ENCODE data around the gene NEK10.
"Not testable (repeated sequence)": the region's sequence is repeated elsewhere in the genome, so short reads cannot be mapped to it uniquely, and the experiment has no call there.

NEK10 gene

GRCh38 chr3:27335571-27335970 lies 33.6 kb downstream of the NEK10 start:
- no peak for DNase-seq (ENCODE audit: low read depth)
- TF ChIP-seq, protein P1, sequence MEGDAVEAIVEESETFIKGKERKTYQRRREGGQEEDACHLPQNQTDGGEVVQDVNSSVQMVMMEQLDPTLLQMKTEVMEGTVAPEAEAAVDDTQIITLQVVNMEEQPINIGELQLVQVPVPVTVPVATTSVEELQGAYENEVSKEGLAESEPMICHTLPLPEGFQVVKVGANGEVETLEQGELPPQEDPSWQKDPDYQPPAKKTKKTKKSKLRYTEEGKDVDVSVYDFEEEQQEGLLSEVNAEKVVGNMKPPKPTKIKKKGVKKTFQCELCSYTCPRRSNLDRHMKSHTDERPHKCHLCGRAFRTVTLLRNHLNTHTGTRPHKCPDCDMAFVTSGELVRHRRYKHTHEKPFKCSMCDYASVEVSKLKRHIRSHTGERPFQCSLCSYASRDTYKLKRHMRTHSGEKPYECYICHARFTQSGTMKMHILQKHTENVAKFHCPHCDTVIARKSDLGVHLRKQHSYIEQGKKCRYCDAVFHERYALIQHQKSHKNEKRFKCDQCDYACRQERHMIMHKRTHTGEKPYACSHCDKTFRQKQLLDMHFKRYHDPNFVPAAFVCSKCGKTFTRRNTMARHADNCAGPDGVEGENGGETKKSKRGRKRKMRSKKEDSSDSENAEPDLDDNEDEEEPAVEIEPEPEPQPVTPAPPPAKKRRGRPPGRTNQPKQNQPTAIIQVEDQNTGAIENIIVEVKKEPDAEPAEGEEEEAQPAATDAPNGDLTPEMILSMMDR (conservative IDR thresholded peaks at IDR 0.05; ENCODE audit: low read depth, low read length), result no peak
- no peak overlapping the region for H3K4me3 ChIP-seq (ENCODE audit: low read length)

- no peak for DNase-seq (ENCODE audit: low read depth)
- no peak overlapping the region for H3K4me3 ChIP-seq (ENCODE audit: low read length)
These were observed 35.3 kb downstream of the NEK10 start for GRCh38 chr3:27333843-27334242.

DNA sequence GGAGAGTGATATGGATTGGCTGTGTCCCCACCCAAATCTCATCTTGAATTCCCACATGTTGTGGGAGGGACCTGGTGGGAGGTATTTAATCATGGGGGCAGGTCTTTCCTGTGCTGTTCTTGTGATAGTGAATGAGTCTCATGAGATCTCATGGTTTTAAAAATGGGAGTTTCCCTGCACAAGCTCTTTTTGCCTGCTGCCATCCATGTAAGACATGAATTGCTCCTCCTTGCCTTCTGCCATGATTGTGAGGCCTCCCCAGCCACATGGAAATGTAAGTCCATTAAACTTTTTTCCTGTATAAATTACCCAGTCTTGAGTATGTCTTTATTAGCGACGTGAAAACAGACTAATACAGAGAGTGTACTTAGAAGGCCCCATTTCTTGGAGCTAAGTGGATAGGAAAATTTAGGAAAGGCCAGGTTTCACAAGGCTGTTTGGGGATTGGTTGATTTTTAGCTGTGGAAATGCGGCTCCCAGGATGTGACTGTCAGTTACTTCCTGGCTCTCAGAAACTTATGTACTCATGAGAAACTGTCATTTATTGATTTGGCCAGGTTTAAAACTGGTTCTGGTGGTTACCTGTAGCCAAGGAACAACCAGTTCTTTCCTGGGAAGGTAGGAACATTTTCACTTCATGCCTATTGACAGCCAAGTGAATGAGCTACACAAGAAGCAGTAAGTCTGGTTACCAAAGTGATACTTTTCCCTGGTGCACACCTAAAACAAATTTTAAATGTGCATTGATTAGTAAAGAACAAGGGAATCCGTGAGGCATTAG lies 40.0 kb downstream of the NEK10 start:
- DNase-seq (ENCODE audit: low read depth); H3K4me3 ChIP-seq (ENCODE audit: low read length): not testable (repeated sequence)

More at GRCh38 chr3:27333843-27334242, 35.3 kb downstream of the NEK10 start:
- TF ChIP-seq, protein P1 (conservative IDR thresholded peaks at IDR 0.05; ENCODE audit: low read depth, low read length), result no peak

- peak; percentile 36 for DNase-seq (ENCODE audit: low read depth)
- no peak overlapping the region for H3K4me3 ChIP-seq (ENCODE audit: low read length)
- TF ChIP-seq, protein P1 (conservative IDR thresholded peaks at IDR 0.05; ENCODE audit: low read depth, low read length), result no peak
These were observed 42.3 kb downstream of the NEK10 start for GRCh38 chr3:27326629-27327545.

- no peak for DNase-seq (ENCODE audit: low read depth)
- TF ChIP-seq, protein P1 (conservative IDR thresholded peaks at IDR 0.05; ENCODE audit: low read depth, low read length), result no peak
- H3K4me3 ChIP-seq (ENCODE audit: low read length), result no peak overlapping the region
These were observed 43.0 kb downstream of the NEK10 start for GRCh38 chr3:27326202-27326601.

DNA sequence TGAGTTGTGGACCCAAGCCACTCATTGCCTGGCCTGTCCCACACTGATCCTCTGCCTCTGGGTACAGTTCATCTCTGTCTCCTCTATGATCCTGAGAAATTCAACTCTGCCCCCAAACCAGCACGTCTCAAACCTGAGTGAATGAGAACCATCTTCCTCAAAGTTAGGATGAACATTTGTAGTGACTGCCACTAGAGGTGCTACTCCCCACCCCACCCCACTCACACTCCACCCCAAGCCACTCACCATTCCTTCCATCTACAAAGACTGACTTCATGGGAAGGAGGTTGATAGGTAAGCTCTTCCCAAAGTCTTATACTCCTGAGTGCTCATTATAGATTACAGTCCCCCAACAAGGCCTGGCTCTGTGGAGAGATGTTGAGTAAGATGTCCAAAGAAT lies 43.8 kb downstream of the NEK10 start:
- H3K4me3 ChIP-seq (ENCODE audit: low read length), result no peak overlapping the region
- TF ChIP-seq, protein P1 (conservative IDR thresholded peaks at IDR 0.05; ENCODE audit: low read depth, low read length), result no peak
- no peak for DNase-seq (ENCODE audit: low read depth)

- DNase-seq (ENCODE audit: low read depth), result no peak
- no peak overlapping the region for H3K4me3 ChIP-seq (ENCODE audit: low read length)
- TF ChIP-seq, protein P1 (conservative IDR thresholded peaks at IDR 0.05; ENCODE audit: low read depth, low read length), result no peak
These were observed 44.5 kb downstream of the NEK10 start for GRCh38 chr3:27324686-27325085.

Measured in retinal pigment epithelial cell (primary cell).